ENCODE measurements around the gene FBXO31. TPM values are rescaled to one million over a fixed set of nuclear protein-coding genes. Genes with fewer than 3 reads are reported as not detected.

The FBXO31 gene
- total RNA-seq, 2 donors from 2014 or later = 57.9 to 161 TPM

DNA sequence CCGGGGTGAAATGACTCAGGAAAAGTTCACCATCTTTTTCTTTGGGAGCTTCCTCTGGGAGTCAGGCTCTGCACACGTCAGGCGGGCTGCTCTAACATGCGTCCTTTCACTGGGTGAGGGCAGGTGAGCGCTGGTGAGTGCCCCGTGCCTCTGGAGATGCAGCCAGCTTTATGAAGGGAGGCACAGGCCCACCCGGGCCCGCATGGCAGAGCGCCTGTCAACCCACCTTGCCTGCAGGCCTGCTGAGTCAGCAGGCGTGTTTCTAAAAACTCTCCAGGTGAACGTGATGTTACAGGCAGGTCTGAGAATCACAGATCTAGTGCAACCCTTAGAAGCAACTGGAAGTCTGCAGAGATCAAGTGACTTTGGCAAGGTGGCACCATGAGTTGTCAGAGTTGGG is 27.0 kb upstream of the FBXO31 start:
- Histone ChIP-seq H3K4me1 (ENCODE audit: control insufficient read depth in 1 of 2, low read depth in 2 of 2) (no peaks in the 10 kb centered on the region), H3K9me3 (no peaks in the 10 kb centered on the region), H3K27me3 (replicated peaks; ENCODE audit: insufficient read depth) (no peaks in the 10 kb centered on the region), H3K36me3 (peaks cover 77% of the 10 kb centered on the region), H3K27ac (no peak overlapping the region), H3K4me3 (no peak overlapping the region)
- ATAC-seq (ENCODE audit: insufficient number of reproducible peaks, low FRiP score, low read depth) = no peak
- no peak for DNase-seq (ENCODE audit: low spot score)
- TF ChIP-seq, protein P1, sequence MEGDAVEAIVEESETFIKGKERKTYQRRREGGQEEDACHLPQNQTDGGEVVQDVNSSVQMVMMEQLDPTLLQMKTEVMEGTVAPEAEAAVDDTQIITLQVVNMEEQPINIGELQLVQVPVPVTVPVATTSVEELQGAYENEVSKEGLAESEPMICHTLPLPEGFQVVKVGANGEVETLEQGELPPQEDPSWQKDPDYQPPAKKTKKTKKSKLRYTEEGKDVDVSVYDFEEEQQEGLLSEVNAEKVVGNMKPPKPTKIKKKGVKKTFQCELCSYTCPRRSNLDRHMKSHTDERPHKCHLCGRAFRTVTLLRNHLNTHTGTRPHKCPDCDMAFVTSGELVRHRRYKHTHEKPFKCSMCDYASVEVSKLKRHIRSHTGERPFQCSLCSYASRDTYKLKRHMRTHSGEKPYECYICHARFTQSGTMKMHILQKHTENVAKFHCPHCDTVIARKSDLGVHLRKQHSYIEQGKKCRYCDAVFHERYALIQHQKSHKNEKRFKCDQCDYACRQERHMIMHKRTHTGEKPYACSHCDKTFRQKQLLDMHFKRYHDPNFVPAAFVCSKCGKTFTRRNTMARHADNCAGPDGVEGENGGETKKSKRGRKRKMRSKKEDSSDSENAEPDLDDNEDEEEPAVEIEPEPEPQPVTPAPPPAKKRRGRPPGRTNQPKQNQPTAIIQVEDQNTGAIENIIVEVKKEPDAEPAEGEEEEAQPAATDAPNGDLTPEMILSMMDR (IDR thresholded peaks at IDR 0.05) = no peak

DNA sequence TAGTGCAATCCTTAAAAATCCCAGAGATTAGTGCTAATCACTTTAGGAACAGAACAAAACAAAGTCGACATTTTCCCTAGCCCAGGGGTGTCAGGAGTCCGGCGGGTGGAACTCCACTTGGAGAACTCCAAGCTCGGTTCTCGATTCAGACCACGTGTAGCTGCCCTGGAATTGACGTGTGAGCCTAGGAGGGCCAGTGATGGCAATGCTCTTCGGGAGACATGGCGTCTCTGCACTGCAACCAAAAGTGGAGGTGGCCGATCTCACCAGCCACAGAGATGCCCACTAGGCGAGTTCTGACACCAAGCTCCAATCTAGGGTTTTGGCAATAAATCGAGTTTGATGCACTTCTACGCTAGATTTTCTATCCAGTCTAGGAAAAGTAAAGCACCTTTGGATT is 26.2 kb upstream of the FBXO31 start:
- Histone ChIP-seq H3K9me3 (no peaks in the 10 kb centered on the region), H3K27ac (no peak overlapping the region), H3K36me3 (peaks cover 79% of the 10 kb centered on the region), H3K4me3 (no peak overlapping the region), H3K27me3 (replicated peaks; ENCODE audit: insufficient read depth) (no peaks in the 10 kb centered on the region), H3K4me1 (ENCODE audit: control insufficient read depth in 1 of 2, low read depth in 2 of 2) (no peaks in the 10 kb centered on the region)
- TF ChIP-seq, protein P1 (IDR thresholded peaks at IDR 0.05) = no peak
- DNase-seq (ENCODE audit: low spot score) (no peak), ATAC-seq (ENCODE audit: insufficient number of reproducible peaks, low FRiP score, low read depth) (no peak)

DNA sequence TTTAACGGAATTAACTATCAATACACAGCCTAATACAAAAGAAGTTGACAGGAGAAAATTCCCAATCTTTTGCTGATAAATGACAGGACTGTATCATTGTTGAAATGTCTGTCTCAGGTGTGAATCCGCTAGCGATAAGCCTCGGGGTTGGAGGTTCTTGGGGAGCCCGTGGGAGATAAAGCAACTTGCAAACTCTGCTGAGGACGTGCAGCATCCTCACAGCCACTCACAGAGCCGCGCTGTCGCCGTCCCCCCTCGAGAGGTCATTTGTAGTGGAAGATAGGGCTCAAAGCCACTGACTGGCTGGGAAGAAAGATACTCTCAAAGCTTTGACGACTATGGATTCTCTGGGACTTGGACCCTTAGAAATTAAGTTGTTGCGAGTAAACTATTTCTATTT is 25.6 kb upstream of the FBXO31 start:
- H3K4me1 ChIP-seq (ENCODE audit: control insufficient read depth in 1 of 2, low read depth in 2 of 2) = no peaks in the 10 kb centered on the region
- H3K27ac ChIP-seq = no peak overlapping the region
- no peak for ATAC-seq (ENCODE audit: insufficient number of reproducible peaks, low FRiP score, low read depth)
- H3K9me3 ChIP-seq = no peaks in the 10 kb centered on the region
- H3K27me3 ChIP-seq (replicated peaks; ENCODE audit: insufficient read depth) = no peaks in the 10 kb centered on the region
- no peak for DNase-seq (ENCODE audit: low spot score)
- TF ChIP-seq, protein P1 (IDR thresholded peaks at IDR 0.05) = no peak
- H3K4me3 ChIP-seq = no peak overlapping the region
- peaks cover 78% of the 10 kb centered on the region for H3K36me3 ChIP-seq

DNA sequence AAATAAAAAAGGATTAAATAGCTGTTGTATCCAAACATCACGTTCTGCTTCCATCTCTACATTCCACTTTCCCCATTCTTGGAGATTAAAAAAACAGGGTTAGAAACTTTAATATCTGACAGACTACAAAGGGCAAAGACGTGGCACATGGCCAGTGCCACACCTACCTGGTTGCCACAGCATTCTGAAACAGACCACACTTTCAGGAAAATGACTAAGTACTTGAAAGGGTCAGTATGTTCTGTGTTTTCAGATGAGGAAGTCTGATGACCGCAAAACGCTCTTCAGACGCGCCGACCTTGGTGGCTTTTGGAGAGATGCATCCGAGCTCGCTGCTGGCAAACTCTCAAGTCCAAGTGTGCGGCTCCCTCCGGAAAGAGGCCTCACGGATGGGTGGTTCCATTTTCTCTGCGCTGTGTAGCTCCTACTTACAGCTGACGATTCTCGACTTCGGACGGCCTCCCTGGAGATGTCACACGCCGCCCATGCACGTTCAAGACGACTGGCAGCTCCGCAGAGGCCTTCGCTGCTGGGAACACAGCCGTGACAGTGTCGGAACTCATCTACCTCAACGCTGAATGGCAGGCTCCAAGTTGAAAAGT is 24.0 kb upstream of the FBXO31 start:
- Histone ChIP-seq H3K27ac (peak overlapping the region in 1 of 2 donors; percentile 0), H3K27me3 (replicated peaks; ENCODE audit: insufficient read depth) (no peaks in the 10 kb centered on the region), H3K4me1 (ENCODE audit: control insufficient read depth in 1 of 2, low read depth in 2 of 2) (no peaks in the 10 kb centered on the region), H3K4me3 (no peak overlapping the region), H3K9me3 (no peaks in the 10 kb centered on the region), H3K36me3 (peaks cover 73% of the 10 kb centered on the region)
- no peak for ATAC-seq (ENCODE audit: insufficient number of reproducible peaks, low FRiP score, low read depth)
- TF ChIP-seq, protein P1 (IDR thresholded peaks at IDR 0.05) = no peak
- no peak for DNase-seq (ENCODE audit: low spot score)

DNA sequence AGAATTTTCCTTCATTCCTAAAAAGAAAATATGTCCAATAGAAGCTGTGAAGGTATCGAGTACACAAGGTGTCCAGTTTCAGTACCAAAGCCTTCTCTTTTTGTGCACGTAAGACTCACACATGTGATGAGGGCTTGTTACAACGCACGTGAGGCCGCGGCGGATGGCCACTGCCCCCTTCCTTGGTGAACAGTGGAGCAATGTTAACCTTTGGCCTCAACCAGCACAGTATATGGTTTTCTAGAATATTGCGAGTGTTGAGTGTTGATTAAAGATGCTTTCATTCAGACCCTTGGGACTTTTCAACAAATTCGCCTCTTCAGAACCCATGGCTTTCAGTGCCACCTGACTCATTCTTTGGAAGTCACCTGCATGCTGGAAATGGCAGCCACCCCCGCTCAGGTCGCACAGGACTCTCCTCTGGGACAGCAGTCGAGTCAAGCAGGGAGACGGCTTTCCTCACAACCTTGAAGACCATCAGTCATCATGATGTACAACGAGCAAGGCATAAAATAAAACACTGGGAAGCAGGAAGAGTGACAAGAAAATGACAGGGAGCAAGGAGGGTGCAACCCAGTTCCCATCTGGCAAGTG is 23.0 kb upstream of the FBXO31 start:
- H3K4me3 ChIP-seq = no peak overlapping the region
- no peaks in the 10 kb centered on the region for H3K9me3 ChIP-seq
- ATAC-seq (ENCODE audit: insufficient number of reproducible peaks, low FRiP score, low read depth) (no peak), DNase-seq (ENCODE audit: low spot score) (no peak)
- no peak overlapping the region for H3K27ac ChIP-seq
- H3K27me3 ChIP-seq (replicated peaks; ENCODE audit: insufficient read depth) = no peaks in the 10 kb centered on the region
- TF ChIP-seq, protein P1 (IDR thresholded peaks at IDR 0.05) = no peak
- peaks cover 63% of the 10 kb centered on the region for H3K36me3 ChIP-seq
- H3K4me1 ChIP-seq (ENCODE audit: control insufficient read depth in 1 of 2, low read depth in 2 of 2) = no peaks in the 10 kb centered on the region

All from thoracic aorta (tissue), 2 donors.